Skin of body (tissue), 2 donors: ENCODE data around the gene C1orf94. TPM values are rescaled to one million over a fixed set of nuclear protein-coding genes. Genes with fewer than 3 reads are reported as not detected.

Source experiments
- DNase-seq: peaks from one replicate; lab custom pipeline; 2025; lab: John Stamatoyannopoulos, UW
- total RNA-seq: library from RNA; depleted of rRNA; stranded (reverse); fragments of >200 nt; gene quantifications from one replicate; pipeline ENCODE4 v1.2.3, GENCODE V29; 2014

The C1orf94 gene
- 0.10 TPM for total RNA-seq

DNA sequence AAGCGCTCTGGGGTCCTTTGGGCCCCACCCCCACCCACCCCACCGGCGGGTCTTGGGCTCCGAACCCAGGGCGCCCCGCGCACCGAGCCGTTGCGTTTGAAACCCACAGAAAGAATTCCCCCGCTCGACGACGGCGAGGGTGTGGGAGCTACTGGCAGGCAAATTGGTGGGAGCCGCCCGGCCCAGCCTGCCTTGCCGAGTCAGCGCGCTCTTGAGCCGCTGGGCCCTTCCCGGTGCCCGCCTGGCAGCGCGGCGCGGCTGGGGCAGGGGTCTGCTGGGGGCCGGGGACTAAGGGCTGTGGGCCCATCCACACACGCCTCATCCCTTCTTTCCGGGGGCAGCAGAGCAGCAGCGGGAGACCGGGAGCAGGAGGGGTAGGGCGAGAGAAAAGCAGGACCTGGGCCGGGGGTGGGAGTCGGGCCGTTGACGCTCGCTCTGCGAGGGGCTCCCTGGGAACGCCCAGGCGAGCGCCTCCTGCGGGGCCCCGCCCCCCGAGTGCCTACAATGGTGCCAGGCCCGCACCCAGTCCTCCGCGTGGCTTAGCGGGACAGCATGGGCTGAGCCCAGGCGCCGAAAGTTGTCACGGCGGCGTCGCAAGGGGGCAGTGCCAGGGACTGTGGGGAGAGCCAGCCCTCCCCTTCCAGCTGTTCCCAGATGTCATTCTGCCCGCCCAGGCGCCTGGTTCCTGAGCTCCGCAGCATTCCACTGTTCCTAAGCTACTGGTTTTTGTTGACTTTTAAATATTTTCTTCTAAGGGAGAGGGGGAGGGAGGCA is at the start of gene C1orf94:
Gene C1orf94 (plus strand): TSS at position 78 of the 774 bp plus-strand sequence. CDS start 883 bp downstream, outside the sequence.
- no peak for DNase-seq

DNA sequence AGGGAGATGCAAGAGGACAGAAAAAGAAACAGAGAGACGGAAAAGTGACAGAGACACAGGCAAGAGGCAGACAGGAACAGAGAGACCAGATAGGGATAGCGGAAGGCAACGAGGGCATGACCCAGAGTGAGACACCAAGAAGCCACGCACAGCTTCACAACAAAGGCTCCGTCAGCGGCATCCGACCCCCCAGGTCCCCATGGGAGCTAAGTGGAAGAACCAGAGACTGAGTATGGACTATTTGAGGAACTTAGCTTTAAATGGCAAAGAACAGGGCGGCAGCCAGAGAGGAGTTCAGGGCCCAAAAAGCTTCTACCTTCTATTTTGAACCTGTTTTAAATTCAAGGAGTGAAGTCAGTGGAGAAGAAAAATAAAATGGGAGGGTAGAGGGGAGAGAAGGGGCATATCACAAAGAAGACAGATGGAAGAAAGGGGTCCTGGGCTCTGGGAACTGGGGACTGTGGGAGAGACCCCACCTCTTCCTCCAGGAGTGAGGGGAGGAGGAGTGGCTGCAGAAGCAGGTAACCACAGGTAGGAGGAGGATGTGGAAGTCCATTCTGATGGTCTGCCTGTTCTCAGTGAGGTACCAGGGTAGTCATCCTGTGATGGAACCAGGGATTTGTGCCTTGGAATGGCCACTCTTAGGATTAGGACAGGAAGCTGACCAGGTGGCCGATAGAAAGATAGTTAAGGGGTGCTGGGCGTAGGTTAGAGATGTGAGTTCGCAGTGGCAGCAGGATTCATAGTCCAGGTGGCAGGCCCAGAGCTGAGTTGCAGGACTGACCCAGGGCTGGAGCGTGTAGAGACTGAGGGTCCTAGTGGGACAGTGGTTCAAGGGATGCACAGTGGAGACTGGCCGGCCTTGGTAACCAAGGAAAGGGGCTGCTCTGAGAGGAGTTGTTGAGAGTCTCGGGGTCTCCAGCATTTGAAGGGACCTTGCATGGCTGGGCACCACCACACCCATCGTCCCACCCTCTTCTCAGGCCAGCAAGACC is 49.4 kb upstream of the C1orf94 start:
- DNase-seq: no peak

- DNase-seq: no peak
Observed at GRCh38 chr1:34128186-34128889, 48.4 kb upstream of the C1orf94 start.

- DNase-seq: no peak
Observed at GRCh38 chr1:34129630-34130029, 47.1 kb upstream of the C1orf94 start.

- DNase-seq: no peak
Observed at GRCh38 chr1:34130306-34130705, 46.4 kb upstream of the C1orf94 start.

- no peak for DNase-seq
Observed at GRCh38 chr1:34131396-34132160, 45.1 kb upstream of the C1orf94 start.

GRCh38 chr1:34132161-34132420 is 44.6 kb upstream of the C1orf94 start:
- DNase-seq: no peak

DNA sequence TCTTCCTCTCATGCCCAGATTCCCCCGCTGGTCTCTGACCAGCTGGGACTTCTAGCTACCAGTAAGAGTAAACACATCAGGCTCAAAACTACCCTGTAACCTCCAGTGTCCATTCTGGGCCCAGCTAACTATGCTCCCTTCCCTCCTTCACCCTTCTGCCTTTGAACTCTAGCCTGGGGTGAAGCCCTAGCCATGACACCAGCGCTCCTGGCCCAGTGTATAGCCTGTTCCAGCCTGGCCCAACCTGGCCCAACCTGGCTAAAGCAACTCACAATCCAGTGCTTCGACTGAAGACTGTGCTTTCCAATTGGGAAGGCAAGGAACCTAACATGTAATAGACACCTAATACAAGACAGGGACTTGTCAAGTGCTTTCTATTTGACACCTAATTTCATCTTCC is 39.3 kb upstream of the C1orf94 start:
- DNase-seq: no peak

DNA sequence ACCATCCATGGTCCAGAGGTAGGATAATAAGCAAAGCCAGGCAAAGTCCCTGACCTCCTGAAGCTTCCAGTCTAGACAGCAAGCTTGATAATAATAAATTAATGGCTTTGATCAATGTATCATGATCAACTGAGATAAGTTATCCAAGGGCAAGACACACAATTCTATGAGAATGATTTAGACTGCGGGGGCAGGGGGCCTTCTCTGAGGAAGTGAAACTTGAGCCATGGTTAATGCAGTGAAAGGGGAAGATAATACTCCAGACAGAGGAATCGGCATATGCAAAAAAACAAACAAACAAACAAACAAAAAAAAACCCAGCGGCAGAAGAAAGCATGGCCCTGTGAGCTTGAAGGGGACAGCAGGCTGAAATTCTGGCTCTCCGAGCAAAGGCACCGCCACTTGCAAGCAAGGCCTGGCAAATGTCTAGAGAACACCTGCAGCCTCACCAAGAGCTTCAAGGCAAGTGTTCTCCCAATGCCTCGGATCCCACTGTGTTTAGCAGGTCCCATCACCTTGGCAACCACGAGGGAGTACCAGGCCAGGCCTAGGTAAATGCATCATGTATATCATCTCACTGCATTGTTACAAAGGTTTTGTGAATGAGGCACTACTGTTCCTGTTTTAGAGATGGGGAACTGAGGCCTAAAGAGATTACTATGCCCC is 36.6 kb upstream of the C1orf94 start:
- no peak for DNase-seq

DNA sequence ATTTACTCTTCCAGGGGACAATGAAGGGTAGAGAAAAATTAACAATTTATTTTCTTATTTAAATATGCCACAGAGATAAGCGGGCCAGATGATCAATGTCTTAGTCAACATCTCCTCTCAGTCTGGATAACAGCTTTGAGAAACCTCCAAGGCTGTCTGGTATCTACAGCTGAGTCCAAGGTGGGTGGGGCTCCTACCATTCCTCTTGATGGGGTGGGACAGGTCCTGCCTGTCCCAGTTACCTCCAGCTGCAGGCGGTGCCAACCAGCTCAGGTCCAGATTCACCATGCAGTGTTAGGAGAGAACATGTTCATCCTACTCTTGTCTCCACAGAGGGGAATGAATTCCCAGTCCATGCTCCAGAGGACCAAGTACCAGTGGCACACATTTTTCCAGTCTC is 32.7 kb upstream of the C1orf94 start:
- no peak for DNase-seq

DNA sequence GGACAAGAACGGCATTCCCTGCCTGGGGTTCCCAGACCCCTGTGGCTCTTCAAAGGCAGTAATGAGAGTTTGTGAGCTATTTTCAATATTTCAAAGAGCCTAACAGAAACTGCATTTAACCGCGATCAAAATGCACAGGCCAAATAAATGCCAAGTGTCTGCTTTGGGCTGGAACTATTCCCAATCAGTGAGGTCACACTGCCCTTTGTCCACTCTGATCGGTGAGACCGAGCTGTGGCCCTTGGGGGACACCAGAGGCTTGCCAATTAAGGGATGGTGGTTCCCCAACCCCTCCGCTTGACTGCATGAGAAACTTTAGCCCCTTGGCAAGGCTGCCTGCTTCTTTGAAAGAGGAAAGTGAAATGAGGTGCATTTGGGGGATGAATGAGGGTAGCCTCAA is 31.9 kb upstream of the C1orf94 start:
- no peak for DNase-seq

DNA sequence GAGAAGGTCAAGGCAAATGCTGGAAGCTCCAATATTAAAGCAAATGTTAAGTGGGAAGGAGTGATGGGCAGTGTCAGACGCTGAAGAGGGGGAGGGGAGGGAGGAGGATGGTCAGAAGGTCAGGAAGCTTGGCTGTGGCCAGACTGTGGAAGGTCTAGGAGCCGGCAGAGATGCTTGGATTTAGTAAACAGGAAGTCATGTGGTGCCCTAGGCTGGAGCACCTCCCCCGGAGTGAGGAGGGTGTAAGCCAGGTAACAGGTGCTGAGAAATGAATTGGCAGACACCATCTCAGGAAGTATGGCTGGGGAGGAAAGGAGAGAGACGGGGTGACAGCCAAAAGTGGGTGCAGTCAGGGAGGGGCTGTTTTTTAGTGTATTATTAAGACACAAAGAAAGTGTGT is 29.4 kb upstream of the C1orf94 start:
- no peak for DNase-seq

- DNase-seq: no peak
Observed at GRCh38 chr1:34149501-34149900, 27.2 kb upstream of the C1orf94 start.

DNA sequence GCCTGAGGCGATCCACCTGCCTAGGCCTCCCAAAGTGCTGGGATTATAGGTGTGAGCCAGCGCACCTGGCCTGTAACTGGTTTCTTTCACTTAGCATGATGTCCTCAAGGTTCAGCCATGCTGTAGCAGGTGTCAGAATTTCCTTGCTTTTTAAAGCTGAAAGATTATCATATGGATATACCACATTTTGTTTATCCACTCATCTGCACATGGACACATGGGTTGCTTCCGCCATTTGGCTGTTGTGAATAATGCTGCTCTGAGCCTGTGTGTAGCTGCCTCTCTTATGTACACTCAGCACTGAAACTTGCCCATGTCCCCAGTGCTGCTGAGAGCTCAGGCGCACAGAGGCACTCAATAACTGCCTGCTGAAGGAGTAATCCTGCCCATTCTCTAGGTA is 23.5 kb upstream of the C1orf94 start:
- DNase-seq: no peak

GRCh38 chr1:34155860-34156259 is 20.8 kb upstream of the C1orf94 start:
- no peak for DNase-seq

- DNase-seq: no peak
Observed at GRCh38 chr1:34156739-34157138, 20.0 kb upstream of the C1orf94 start.

DNA sequence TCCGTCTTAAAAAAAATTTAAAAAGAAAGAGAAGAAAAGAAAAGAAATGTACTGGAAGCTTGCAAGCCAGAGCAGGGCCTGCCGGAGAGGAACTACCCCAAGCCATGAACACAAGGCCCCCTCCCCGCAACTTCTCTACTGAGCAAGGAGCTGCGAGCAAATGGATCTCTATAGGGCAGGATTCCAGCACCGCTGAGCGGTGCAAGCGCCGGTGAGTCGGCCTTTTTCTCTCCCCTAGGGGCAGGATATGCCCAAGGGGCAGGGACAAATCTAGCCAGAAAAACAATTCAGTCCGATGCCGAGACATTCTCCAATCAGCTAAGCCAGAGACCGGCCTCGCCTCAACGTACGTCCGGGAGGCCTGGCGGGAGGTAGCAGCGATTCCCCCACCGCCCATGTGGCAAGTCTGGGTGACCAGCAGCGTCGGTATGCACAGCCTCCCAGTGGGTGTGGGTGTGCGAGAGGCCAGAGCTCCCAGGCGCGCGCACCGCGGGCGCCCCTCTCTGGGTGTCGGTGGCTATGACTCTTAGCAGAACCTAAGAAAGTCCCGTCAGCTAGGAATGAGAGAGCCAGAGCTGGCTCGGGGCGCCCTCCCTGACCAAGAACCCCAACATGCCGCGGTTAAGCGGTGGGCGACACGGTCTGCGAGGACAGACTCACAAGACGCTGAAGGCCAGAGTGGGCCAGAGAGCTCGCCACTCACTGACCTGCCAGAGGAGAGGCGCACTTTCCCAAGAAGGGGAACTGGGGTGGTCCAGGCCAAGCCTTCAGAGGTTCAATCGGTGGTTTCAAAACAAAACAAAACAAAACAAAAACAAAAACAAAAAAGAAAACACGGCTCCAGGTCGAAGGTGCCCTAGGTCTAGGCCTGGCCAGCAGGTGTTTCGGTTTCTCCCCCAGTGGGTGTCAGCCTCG is 13.6 kb upstream of the C1orf94 start:
- peak; percentile 35 for DNase-seq

DNA sequence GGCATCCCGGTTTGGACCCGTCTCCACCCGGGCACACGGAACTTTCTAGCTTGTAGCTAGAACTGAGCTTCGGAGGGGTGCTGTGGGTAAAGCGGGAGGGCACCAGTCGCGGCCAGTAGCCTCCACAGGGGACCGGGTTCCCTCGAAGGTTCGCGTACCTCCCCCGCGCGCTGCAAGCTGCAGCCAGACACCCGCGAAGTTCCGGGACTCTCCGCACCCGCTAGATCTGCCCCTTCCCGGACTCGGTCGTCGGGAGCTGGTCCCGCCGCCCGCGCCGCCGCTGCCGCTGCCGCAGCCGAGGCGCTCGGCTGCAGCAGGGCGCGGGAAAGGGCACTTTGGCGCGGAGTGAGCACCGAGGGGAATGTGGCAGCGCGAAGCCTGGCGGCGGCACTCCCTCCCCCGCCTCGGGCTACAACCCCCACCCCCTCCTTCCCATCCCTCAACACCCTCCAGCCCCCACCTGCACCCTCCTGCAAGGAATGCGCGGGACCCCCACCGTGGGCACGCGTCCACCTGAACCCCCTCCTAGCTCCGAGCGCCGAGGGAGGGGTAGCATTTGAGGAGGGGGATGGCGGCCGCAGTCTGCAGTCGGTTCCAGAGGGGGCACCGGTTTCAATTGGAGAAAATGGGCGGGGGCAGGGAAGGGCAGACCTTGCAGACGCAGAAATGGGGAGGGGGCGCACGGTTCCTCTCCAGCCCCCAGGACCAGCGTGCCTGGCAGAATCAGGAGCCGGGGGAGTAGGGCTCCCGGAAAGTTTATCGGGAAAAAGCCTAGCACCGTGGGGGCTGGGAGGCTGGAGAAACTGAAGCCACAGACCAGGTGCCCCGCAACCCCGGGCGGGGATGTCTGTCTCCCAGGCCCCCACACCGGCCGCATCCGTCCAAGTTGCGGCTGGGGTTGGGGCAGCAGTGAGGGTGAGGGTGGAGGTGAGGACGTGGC is 12.6 kb upstream of the C1orf94 start:
- DNase-seq: no peak
